PC-9 (cell line): ENCODE results near the gene GPR137B. TPM values are rescaled to one million over a fixed set of nuclear protein-coding genes. Genes with fewer than 3 reads are reported as not detected.
"Not testable (repeated sequence)": the region's sequence is repeated elsewhere in the genome, so short reads cannot be mapped to it uniquely, and the experiment has no call there.

Experiments
- BruUV-seq: library from RNA; stranded (reverse); fragments of 400-500 nt; replicated peaks from 2 replicates; lab custom pipeline; 2021; lab: Mats Ljungman, UMichigan
- CTCF ChIA-PET: fragments of 300-600 bp; sonication (Branson Sonifier 250); formaldehyde crosslinking; loops from one replicate; lab custom pipeline; 2022; ENCODE audit warnings: antibody characterized with exemption; lab: Charles Lee
- POLR2A ChIA-PET: fragments of 300-600 bp; sonication (Branson Sonifier 250); formaldehyde crosslinking; loops from one replicate; lab custom pipeline; 2022; ENCODE audit warnings: antibody characterized with exemption; ENCODE audit not compliant: unreplicated experiment; lab: Charles Lee
- DNase-seq, 2 experiments: peaks; one replicate each; pipeline versions ENCODE4 v3.0.0 to v3.0.0-alpha.2; 2015 to 2022; ENCODE audit warnings: mixed read lengths in 1 of 2
- H2AFZ ChIP-seq: fragments of 200-600 bp; sonication (generic); 2 replicates; pipeline ENCODE4 v1.8.1; 2017; ENCODE audit warnings: antibody characterized with exemption
- H3F3A ChIP-seq: fragments of 200-600 bp; sonication (generic); 2 replicates; pipeline ENCODE4 v1.8.1; 2017; ENCODE audit warnings: antibody characterized with exemption, mild to moderate bottlenecking, low read depth; ENCODE audit not compliant: insufficient read depth
- H3K27ac ChIP-seq: fragments of 200-600 bp; sonication (generic); 2 replicates; pipeline ENCODE4 v1.6.1; 2016; ENCODE audit warnings: mixed run types
- H3K27me3 ChIP-seq: fragments of 200-600 bp; sonication (generic); 2 replicates; pipeline ENCODE4 v1.6.1; 2016; ENCODE audit warnings: low read depth, mixed run types; ENCODE audit not compliant: insufficient read depth
- H3K36me3 ChIP-seq: fragments of 200-600 bp; sonication (generic); 2 replicates; pipeline ENCODE4 v1.6.1; 2016; ENCODE audit warnings: low read depth, mixed run types
- H3K4me1 ChIP-seq: fragments of 200-600 bp; sonication (generic); replicated peaks from 2 replicates; pipeline ENCODE4 v1.6.1; 2016; ENCODE audit warnings: mixed run types; ENCODE audit not compliant: insufficient read depth
- H3K4me2 ChIP-seq: fragments of 200-600 bp; sonication (generic); 2 replicates; pipeline ENCODE4 v1.6.1; 2017; ENCODE audit warnings: mixed run types
- H3K4me3 ChIP-seq: fragments of 200-600 bp; sonication (generic); 2 replicates; pipeline ENCODE4 v1.6.1; 2016; ENCODE audit warnings: mixed run types
- H3K79me2 ChIP-seq: fragments of 200-600 bp; sonication (generic); 2 replicates; pipeline ENCODE4 v1.6.1; 2017; ENCODE audit warnings: low read depth, mixed run types
- H3K9me2 ChIP-seq: fragments of 200-600 bp; sonication (generic); 2 replicates; pipeline ENCODE4 v1.8.1; 2017; ENCODE audit warnings: mild to moderate bottlenecking; ENCODE audit not compliant: insufficient read depth
- H3K9me3 ChIP-seq: fragments of 200-600 bp; sonication (generic); 2 replicates; pipeline ENCODE4 v1.8.1; 2016; ENCODE audit warnings: low read depth; ENCODE audit not compliant: insufficient read depth
- H4K20me1 ChIP-seq: fragments of 200-600 bp; sonication (generic); 2 replicates; pipeline ENCODE4 v1.8.1; 2017; ENCODE audit not compliant: insufficient read depth
- EZH2 ChIP-seq: fragments of 200-600 bp; sonication (generic); IDR thresholded peaks from 2 replicates; pipeline ENCODE4 v1.8.0; 2017; ENCODE audit warnings: antibody characterized with exemption, low read depth
- intact Hi-C: fragments of 100-400 bp; cut with micrococcal nuclease; formaldehyde crosslinking; loops from one replicate; pipeline ENCODE4 v1.10.0; 2022; ENCODE audit not compliant: unreplicated experiment
- total RNA-seq: library from RNA; stranded (reverse); gene quantifications from 2 replicates; pipeline ENCODE4 v1.2.3, GENCODE V29; 2021
- TF ChIP-seq, protein P1 (sequence below): fragments of 200-600 bp; sonication (generic); conservative IDR thresholded peaks from 2 replicates; pipeline ENCODE4 v1.6.1; 2017; ENCODE audit warnings: mixed run types, antibody characterized with exemption, mild to moderate bottlenecking, moderate library complexity

Gene GPR137B
- total RNA-seq, 1 experiment from 2014 or later: not detected

DNA sequence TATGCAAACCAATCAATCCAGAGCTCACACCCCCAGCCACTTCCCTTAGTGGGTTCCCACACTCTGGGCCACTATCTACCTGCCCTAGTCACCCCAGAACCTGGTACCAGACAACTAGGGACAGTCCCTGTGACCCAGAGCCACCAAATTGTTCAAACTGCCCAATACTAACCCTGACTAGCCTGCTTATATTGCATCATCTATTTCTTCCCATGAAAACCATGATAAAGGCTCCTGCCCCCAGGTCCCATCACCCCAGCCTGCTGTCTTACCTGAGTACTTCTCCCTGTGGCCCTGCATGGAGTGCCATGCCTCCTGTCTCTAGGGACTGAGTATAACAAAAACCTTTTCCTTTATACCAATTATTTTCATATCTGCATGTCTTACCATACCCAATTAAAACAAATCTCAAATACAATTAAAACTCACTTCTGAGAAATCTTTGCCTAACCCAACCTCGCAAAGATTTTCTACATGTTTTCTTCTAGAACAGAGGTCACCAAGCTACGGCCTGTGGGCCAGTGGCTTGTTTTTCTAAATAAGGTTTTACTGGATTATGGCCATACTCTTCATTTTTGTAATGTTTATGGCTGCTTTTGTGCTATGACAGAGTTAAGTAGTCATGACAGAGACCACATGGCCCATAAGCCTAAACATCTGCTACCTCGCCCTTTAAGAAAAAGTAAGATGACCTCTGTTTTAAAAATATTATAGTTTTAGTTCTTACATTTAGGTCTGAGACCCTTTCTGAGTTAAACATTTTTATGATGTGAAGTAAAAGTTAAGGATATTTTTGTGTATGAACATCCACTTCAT lies 46.4 kb upstream of the GPR137B start:
- Histone ChIP-seq H2AFZ (no peak overlapping the region), H3K79me2 (no peaks in the 10 kb centered on the region), H3K9me3 (peaks cover 20% of the 10 kb centered on the region), H3K9me2 (no peaks in the 10 kb centered on the region), H3F3A (peaks cover 42% of the 10 kb centered on the region), H3K4me3 (no peak overlapping the region), H4K20me1 (no peaks in the 10 kb centered on the region), H3K36me3 (no peaks in the 10 kb centered on the region), H3K4me2 (no peak overlapping the region), H3K27ac (peak overlapping the region; percentile 80), H3K4me1 (no peaks in the 10 kb centered on the region), H3K27me3 (no peaks in the 10 kb centered on the region)
- ChIA-PET CTCF (no interaction called here), POLR2A (no interaction called here)
- TF ChIP-seq, protein P1, sequence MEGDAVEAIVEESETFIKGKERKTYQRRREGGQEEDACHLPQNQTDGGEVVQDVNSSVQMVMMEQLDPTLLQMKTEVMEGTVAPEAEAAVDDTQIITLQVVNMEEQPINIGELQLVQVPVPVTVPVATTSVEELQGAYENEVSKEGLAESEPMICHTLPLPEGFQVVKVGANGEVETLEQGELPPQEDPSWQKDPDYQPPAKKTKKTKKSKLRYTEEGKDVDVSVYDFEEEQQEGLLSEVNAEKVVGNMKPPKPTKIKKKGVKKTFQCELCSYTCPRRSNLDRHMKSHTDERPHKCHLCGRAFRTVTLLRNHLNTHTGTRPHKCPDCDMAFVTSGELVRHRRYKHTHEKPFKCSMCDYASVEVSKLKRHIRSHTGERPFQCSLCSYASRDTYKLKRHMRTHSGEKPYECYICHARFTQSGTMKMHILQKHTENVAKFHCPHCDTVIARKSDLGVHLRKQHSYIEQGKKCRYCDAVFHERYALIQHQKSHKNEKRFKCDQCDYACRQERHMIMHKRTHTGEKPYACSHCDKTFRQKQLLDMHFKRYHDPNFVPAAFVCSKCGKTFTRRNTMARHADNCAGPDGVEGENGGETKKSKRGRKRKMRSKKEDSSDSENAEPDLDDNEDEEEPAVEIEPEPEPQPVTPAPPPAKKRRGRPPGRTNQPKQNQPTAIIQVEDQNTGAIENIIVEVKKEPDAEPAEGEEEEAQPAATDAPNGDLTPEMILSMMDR: no peak
- no peak for TF ChIP-seq EZH2
- no TSS peak for BruUV-seq
- no peak for DNase-seq
- intact Hi-C loops: no loop called here

DNA sequence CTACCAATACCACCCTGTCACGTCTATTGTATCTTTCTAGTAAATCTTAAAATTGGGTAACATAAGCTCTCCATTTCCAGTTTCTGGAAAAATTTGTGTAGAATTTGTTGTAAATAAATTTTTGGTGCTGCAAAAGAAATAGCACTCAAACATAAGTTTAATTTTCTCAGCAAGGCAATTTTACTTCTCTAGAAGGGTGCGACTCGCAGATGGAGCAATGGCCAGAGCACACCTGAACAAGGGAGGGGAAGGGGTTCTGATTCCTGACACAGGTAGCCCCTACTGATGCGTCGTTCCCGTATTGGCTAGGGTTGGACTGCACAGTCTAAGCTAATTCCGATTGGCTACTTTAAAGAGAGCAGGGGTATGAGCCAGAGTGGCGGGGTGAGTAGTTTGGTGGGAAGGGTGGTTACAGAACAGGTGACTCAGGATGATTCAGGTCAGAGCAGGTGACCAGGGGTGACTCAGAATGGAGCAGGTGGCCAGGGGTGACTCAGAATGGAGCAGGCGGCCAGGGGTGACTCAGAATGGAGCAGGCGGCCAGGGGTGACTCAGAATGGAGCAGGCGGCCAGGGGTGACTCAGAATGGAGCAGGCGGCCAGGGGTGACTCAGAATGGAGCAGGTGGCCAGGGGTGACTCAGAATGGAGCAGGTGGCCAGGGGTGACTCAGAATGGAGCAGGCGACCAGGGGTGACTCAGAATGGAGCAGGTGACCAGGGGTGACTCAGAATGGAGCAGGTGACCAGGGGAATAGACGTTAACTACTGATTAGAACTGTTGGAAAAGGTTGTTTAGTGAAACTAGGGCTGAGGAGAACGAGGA lies 45.5 kb upstream of the GPR137B start:
- H3K27me3 ChIP-seq, H3K9me2 ChIP-seq, POLR2A ChIA-PET, intact Hi-C loops, H3K4me2 ChIP-seq, H2AFZ ChIP-seq, BruUV-seq, H3K4me3 ChIP-seq, H3K79me2 ChIP-seq, H3K36me3 ChIP-seq, CTCF ChIA-PET, H3K4me1 ChIP-seq, H4K20me1 ChIP-seq: not testable (repeated sequence)
- peak; percentile 58 to 73 for DNase-seq
- peaks cover 20% of the 10 kb centered on the region for H3K9me3 ChIP-seq
- peaks cover 42% of the 10 kb centered on the region for H3F3A ChIP-seq
- peak overlapping the region; percentile 80 for H3K27ac ChIP-seq

DNA sequence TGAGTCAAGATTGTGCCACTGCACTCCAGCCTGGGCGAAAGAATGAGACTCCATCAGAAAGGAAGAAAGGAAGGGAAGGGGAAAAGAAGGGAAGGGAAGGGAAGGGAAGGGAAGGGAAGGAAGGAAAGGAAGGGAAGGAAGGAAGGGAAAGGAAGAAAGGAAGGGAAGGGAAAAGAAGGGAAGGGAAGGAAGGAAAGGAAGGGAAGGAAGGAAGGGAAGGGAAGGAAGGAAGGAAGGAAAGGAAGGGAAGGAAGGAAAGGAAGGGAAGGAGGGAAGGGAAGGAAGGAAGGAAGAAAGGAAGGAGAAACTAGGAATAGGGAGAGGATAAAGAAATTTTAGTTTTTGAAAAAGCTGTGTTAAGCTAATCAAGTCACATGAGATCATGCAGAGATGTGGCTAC lies 44.1 kb upstream of the GPR137B start:
- Histone ChIP-seq H3K36me3 (no peaks in the 10 kb centered on the region), H4K20me1 (no peaks in the 10 kb centered on the region), H3K4me1 (no peaks in the 10 kb centered on the region), H2AFZ (no peak overlapping the region), H3K4me2 (no peak overlapping the region), H3K9me2 (no peaks in the 10 kb centered on the region), H3K27ac (0 out of 2 replicates have a peak overlapping the region, but pooled peaks have one; percentile 80), H3K9me3 (peaks cover 20% of the 10 kb centered on the region), H3F3A (peaks cover 42% of the 10 kb centered on the region), H3K4me3 (no peak overlapping the region), H3K27me3 (no peaks in the 10 kb centered on the region), H3K79me2 (no peaks in the 10 kb centered on the region)
- TF ChIP-seq, protein P1: no peak
- TF ChIP-seq EZH2: no peak
- intact Hi-C loops: no loop called here
- no TSS peak for BruUV-seq
- ChIA-PET CTCF (no interaction called here), POLR2A (no interaction called here)
- DNase-seq: no peak
